NOMO-1 treated with dmso at 0.1 percent for 144 hours (cell line): ENCODE measurements around the gene TAX1BP1.

Experiments
- DNase-seq: peaks from one replicate; lab custom pipeline; 2025; ENCODE audit not compliant: unreplicated experiment; lab: John Stamatoyannopoulos, UW

Gene TAX1BP1

DNA sequence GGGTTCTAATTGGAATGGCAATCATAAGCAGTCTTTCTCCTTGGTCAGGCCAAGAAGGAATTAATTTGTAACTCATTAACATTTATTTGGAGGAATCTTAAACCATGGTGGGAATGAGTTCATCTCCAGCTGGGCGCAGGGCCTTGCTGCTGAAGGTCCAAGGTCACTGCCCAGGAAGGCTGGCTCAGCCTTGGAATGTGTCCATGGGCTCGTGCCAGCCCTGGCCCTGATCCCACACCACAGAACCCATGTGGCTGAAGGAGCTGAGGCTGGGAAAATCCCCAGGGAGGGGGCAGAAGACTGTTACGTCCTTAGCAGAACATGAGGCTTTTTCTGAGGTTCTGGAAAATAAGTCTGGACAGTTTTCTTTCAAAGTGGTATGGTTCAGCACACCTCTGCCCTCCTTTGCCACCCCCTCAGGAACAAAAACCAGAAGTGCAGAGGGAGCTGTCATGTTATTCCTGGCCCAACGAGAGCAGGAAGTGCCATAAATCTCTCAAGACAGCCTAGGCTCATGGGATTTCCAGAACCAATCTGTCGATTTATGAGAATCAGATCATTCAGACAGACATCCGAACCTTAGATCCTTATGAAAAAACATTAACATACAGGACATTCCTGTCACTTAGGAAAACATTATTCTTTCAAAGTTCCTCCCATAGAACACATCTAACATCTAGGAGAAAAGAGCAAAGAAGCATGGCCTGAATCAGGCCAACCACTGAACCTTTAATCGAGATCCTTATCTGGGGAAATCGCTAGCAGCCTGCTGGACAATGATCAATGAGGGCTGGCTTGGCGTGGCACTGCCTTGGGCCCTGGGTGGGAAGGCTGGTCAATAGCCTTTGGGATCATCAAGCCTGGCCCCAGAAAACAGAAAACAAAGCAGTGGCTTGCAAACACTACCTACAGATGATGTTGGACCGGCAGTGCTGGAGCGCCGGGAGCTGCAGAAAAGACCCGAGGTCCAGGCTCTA is 134.3 kb downstream of the TAX1BP1 start:
- DNase-seq: no peak

DNA sequence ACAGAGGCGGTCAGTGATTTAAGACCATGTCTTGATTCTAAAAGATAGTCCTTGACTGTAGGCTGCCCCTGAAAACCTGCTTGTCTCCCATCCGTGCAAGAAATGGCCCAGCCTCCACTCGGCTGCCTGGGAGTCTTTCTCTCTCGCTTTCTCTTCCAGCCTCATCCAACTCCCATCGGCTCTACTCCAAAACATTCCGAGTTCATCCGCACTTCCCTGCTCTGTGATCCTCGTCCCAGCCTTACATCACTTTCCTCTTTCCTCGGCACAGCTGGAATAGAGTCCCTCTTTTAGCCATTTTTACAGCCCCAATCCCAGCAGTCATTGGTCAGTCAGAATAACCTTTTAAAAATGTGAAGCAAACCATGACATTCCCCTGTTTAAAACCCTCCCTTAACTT is 135.1 kb downstream of the TAX1BP1 start:
- no peak for DNase-seq

DNA sequence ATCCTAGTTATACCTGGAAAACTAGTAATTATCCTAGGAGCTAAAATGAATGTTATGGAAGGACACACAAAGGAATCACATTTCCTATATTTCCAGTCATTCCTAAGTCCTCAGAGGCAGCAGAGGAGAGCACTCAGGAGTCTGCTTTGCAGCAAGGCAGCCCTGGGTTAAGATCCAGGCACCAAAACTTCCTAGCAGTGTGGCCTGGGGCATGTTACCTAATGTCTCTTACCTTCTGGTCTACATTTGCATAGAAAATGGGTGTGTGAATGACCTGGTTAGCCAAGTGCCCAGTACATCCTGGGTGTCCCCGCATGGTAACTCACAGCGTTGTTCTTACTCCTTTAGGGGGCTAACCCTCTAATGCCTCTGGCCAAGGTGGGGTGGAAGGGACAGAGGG is 135.9 kb downstream of the TAX1BP1 start:
- DNase-seq: no peak

DNA sequence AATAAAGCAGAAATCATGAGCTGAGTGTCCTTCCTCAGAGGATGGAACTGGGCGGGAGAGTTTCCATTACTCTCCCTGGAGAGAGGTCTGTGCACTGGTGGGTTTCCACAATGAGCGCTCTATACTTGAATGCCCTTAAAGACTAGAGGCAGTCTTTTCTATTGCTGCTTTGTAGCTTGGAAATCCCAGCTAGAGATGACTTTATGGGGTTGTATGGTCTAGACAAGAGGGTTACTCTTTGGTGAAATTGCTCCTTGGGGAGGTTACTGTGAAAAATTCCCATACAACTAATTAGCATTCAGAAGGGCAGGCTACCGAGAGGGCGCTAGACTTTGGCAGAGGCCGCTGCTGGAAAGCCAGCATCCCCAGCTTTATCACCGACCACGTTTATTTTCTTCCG is 136.8 kb downstream of the TAX1BP1 start:
- no peak for DNase-seq
